Left ventricle myocardium superior (tissue), 1 donor: Measurements from ENCODE around the gene PDXK. TPM values are rescaled to one million over a fixed set of nuclear protein-coding genes. Genes with fewer than 3 reads are reported as not detected.

Experiments
- ATAC-seq: fragments of 200-7000 bp; cut with Tn5 transposase; one replicate; pipeline ENCODE4 v1.9.1; 2020; ENCODE audit warnings: mild to moderate bottlenecking, moderate library complexity
- DNase-seq: peaks from one replicate; pipeline ENCODE4 v3.0.0-alpha.2; 2020
- intact Hi-C: fragments of 100-400 bp; cut with micrococcal nuclease; formaldehyde crosslinking; loops from one replicate; pipeline ENCODE4 v1.11.0; 2022
- total RNA-seq: library from RNA; stranded (reverse); fragmentation: NEBNext Ultra II Directional; extraction: Animal tissue kit (Norgen Biotek cat#: 25700); gene quantifications from one replicate; pipeline ENCODE4 v1.2.1, GENCODE V29; 2021
- donor health status: DM: no; HTN: yes; CAD: no; lungs with severe emphysema.

Gene PDXK
- total RNA-seq, 1 donor from 2014 or later: 117 TPM

DNA sequence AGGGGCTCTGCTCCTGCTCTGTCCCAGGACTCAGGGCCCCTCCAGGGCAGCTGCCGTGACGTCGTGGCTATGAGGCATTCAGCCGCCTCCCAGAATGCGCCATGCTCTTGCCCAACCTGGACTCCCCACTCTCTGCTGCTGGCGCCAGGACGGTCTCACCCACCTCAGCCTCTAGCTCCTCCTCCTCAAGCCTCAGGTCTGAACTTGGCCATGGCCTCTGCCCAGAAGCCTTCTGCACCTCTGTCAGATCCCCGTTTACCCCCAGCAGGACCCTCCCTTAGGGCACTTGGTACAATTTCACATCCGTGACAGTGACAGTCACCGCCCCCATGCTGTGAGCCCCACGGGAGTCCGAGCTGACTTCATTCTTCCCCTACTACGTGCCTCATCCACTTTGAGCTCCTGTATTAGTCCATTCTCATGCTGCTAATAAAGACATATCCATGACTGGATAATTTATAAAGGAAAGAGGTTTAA is 52.3 kb downstream of the PDXK start:
- no peak for ATAC-seq
- DNase-seq: no peak
- intact Hi-C loops: no loop called here

DNA sequence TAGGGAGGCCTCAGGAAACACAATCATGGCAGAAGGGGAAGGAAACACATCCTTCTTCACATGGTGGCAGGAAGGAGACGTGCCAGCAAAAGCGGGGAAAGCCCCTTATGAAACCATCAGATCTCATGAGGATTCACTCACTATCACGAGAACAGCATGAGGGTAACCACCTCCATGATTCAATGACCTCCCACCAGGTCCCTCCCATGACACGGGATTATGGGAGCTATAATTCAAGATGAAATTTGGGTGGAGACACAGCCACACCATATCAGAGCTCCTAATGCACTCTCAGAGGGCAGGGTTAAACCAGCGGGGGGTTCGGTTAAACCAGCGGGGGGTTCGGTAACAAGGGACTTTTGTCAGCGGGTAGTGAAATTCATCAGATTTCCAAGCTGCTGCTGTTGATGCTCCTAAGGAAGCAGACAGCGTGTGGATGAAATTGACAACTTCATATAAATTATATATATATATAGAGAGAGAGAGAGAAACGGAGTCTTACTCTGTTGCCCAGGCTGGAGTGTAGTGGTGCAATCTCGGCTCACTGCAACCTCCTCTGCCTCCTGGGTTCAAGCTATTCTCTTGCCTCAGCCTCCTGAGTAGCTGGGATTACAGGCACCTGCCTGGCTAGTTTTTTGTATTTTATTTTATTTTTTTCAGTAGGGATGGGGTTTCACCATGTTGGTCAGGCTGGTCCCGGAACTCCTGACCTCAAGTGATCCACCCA is 52.9 kb downstream of the PDXK start:
- intact Hi-C loops: no loop called here
- ATAC-seq: no peak
- DNase-seq: no peak

DNA sequence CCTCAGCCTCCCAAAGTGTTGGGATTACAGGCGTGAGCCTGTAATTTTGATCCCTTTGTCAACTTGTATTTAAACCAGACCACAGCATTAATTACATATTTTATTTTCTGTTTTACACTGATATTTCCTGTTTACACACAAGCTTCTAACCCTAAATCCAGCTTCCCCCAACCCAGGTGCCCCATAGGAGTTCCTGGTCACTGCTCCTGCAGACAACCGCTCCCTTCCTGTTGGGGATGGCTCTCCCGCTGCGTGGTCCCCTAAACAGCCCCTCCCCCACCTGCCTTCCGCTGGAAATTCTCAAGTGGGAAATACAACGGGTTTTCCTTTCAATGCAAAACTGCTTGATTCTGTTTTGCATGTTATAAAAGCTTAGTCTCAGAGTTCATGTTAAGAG is 53.5 kb downstream of the PDXK start:
- no peak for ATAC-seq
- intact Hi-C loops: no loop called here
- DNase-seq: no peak

DNA sequence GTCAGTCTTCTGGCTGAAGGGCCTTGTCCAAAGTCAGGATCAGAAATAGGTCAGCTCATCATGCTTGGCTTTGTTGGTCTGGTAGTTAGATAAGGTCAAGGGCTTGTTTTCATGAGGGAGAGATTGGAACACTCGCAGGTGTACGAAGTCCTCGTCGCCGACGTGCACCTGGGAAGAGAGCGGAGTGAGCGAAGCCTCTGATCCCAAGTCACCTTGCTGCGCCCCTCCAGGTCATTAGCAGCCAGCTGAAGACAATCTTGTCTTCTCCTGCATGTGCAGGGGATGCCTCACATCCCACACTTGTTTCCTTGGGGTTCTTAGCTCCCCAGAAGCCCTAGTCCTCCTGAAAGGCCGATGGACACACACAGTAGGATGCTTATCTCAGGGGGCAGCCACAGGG is 55.2 kb downstream of the PDXK start:
- intact Hi-C loops: no loop called here
- DNase-seq: no peak

DNA sequence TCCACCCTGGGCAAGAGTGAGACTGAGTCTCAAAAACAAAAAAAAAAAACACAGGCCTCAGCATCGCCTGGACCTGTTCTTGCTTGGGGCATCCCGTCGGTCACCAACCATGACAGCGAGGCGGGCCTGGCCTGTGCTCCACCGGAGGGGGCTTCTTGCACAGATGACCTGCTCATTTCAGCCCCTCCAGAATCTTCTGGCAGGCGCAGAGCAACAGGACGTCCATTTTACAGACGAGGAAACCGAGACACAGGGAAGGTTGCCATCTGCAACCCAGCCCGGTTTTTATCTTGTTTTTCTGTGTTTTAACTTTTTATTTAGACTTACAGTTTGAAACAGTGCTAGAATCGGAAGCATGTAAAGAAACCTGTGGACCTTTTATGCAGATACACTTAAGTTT is 56.3 kb downstream of the PDXK start:
- no peak for ATAC-seq
- DNase-seq: no peak
- intact Hi-C loops: no loop called here

More for the DNA sequence above, 55.2 kb downstream of the PDXK start:
- ATAC-seq: no peak

DNA sequence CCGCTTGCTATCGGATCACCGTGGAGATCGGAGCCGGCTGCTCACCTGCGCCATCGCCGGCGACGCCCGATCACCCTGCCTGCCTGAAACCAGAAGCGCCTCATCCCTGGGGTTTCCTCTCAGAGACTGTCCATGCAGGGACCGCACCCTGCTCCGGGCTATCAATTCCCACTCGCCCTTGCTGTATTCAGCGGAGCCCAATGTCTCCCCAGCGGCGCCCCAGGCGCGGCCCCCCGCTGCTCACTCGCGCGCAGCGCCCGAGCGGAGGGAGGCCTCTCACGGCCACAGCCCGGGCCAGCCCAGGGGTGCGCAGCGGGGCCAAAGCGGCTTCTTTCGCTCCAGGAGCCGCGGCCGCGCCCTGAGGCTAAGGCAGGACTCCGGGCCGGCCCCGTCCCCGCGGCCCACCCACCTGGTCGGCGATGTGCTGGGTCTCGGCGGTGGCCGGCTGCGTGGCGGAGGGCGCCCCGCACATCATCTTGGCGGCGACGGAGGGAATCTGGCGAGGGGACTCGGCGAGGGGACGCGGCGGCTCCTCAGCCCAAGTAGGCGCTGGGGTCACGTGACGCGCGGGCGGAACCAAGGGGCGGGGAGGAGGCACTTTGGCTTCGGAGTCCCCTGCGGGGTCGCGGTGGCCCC is 57.0 kb downstream of the PDXK start, which contains the start of gene CSTB:
TSS of gene CSTB (minus strand) at position 514 of the 636 bp plus-strand sequence. CDS start at position 475, 39 bp downstream.
- DNase-seq: peak; percentile 92
- intact Hi-C loops: no loop called here

DNA sequence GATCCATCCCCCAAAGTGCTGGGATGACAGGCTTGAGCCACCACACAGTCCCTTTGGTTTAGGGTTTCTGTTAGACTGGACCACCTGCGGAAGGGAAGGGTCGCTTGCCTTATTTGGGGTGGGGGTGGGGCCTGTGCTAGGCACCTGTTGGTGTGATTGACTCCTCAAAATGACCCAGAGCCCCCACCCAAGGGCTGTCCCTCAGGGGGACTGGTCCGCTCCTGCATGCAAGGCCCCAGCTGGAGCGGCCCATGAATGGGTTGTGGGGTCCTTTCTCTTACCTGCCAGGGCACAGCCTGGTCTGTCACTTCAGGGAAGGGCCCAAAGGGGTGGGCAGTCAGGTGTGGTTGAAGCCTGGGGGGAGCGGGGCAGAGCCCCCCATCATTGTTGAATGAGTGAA is 59.0 kb downstream of the PDXK start:
- DNase-seq (no peak), ATAC-seq (no peak)
- intact Hi-C loops: no loop called here

More for the DNA sequence above, 57.0 kb downstream of the PDXK start, which contains the start of gene CSTB:
- peak; percentile 88 for ATAC-seq

DNA sequence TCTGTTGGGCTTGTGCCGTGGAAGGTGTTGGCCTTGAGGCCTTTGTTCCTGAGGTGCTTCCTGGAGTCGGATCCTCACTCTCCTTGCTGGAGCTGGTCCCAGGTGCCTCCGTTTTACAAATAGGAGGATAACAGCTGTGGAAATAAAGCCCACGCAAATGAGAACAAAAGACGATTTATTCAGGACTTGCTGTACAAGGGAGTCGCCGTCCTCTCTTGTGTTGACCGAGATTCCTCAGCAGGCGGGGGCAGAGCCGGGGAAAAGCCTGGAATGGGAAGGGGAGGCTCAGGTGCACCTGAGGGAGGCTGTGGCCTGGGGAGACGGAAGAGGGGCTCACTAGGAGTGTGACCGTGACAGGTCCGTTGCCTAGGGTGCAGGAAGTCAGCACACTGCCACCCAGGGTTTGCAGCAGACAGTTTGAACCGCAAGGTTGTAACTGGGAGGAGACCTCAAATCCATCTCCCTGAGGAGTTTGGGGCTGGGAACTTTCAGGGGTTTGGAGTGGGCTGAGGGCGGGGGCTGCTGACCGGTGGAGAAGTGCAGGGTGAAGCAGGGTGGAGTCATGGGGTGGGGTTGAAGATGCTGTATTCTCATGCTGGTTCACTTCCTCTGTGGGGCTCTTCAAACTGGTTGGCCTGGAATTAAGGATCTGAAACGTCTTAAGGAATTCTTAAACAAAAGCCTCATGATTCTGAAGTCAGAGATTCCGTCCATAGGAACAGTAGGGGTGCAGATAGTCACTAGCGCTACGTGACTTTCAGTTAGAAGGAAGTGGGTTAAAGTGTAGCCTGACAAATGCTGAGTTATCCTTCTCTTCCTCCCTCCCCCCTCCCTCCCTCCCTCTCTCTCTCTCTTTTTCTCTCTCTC is 59.8 kb downstream of the PDXK start:
- DNase-seq (no peak), ATAC-seq (no peak)
- intact Hi-C loops: no loop called here

DNA sequence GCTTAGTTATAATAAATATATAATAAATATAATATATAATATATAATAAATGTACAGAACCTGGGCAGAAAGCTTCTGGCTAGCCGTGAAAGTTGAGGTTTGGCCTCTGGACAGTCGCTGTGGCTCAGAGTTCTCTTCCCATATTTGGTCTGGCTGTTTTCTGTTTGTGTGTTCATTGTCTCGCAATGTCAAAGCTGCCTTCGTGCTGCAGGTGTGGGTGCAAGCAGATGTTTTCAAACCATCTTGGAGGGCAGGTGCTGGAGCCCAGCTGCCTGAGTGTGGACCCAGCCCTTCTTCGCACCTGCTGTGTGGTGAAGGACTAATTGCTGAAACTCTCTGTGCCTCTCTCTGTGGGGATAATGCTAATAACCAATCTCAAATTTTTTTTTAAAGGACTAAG is 60.7 kb downstream of the PDXK start:
- intact Hi-C loops: no loop called here
- ATAC-seq (no peak), DNase-seq (no peak)

DNA sequence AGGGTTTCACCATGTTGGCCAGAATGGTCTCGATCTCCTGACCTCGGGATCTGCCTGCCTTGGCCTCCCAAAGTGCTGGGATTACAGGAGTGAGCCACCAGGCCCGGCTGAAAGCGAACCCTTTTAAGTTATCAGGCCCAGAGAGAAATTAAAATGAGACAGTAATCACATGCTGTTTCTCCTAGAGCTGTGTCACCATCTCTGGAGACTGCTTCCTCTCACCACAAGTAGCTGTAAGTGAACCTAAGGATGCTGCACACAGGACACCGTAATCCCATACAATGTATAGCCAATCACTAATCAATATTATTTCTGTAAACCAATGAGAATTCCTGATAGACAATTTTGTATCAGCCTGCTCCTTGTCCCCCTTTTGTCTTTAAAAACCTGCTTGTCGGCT is 62.9 kb downstream of the PDXK start:
- intact Hi-C loops: no loop called here
- no peak for ATAC-seq
- DNase-seq: no peak

DNA sequence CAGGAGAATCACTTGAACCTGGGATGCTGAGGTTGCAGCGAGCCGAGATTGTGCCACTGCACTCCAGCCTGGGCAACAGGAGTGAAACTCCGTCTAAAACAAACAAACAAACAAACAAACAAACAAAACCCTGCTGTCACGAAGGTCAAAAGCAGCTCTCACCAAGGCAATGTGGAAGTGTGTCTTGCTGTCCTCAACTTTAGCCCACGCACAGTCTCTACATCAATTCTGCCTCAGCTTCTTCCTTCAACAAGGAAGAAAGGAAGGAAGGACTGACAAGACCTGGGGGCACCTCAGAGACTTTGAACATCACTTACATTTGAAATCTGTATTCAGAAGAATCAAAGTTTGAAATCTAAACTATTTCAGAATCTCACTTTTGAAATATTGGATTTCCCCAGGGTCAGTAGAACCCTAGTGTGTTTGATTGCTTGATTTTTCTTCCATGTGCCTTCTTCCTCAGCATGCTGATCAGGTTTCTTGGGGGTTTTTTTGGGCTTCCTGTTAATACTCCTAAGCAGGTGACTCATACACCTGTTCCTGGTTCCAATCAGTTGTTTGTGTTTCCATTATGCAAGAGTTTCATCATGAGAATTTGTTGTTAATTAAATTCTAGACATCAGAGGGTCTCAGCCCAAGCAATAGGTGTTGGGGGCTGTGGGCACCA is 63.6 kb downstream of the PDXK start:
- intact Hi-C loops: no loop called here
- ATAC-seq: no peak
- DNase-seq: no peak

DNA sequence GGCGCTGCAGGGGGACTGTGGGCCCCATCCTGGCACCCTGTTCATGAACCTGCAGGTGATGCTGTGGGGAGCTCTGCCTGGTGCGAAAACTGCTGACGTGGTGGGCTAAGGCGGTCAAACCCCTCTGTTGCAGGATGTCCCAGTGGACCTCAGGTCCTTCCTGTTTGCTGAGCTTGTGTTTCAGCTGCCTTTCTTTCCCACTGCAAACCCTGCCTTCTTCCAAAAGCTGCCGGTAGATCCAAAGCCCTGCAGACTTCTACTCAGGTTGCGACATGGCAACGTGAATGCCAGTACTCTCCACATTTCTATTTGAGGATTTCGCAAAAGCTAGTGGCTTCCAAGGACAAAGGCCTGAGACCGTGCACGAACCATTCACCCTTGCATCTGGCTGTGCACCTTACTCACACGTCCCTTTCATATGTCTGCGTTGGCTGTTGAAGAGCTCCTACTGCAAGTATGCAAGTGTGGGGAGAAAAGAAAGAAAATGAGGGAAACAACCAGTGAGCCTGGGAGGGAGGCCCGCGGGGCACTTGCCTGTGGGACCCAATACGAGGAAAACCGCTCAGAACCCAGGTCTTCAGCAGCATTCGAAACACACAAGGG is 64.3 kb downstream of the PDXK start:
- no peak for DNase-seq
- intact Hi-C loops: no loop called here
- ATAC-seq: no peak

DNA sequence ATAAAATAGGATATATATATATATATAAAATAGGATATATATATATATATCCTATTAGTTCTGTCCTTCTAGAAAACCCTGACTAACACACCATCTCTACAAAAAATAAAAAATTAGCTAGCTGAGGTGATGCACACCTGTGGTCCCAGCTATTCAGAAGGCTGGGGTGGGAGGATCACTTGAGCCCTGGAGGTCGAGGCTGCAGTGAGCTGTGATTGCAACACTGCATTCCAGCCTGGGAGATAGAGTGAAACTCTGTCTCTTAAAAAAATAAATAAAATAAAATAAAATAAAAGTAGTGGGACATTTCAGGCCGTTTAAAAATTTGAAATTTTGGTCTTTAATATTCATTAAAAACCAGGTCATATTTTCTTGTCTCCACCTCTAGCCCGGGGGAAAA is 66.2 kb downstream of the PDXK start:
- DNase-seq (no peak), ATAC-seq (no peak)
- intact Hi-C loops: no loop called here

DNA sequence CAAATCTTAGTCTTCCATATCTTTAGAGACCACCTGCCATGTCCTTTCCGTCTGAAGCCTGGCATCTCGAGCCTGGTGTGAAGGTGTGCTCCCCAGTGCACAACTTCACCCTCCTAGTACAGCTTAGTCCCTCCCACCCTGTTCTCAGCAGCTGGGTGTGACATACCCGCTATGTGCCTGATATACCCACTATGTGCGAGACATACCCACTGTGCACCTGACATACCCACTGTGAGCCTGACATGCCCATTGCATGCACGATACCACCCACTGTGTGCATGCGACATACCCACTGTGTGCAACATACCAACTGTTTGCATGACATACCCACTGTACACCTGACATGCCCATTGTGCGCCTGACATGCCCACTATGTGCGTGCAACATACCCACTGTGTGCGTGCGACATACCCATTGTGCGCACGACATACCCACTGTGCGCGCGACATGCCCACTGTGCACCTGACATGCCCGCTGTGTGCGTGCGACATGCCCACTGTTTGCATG is 67.4 kb downstream of the PDXK start:
- ATAC-seq (no peak), DNase-seq (no peak)
- intact Hi-C loops: no loop called here

DNA sequence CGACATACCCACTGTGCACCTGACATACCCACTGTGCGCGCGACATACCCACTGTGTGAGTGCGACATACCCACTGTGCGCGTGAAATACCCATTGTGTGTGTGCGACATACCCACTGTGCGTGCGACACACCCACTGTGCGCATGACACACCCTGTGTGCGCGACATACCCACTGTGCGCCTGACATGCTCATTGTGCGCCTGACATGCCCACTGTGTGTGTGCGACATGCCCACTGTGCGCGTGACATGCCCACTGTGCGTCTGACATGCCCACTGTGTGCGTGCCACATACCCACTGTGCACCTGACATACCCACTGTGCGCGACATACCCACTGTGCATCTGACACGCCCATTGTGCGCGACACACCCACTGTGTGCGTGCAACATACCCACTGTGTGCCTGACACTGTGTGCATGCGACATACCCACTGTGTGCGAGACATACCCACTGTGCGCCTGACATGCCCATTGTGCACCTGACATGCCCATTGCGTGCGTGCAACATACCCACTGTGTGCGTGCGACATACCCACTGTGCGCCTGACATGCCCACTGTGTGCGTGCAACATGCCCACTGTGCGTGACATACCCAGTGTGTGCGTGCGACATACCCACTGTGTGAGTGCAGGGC is 68.0 kb downstream of the PDXK start:
- no peak for DNase-seq
- no peak for ATAC-seq
- intact Hi-C loops: no loop called here

DNA sequence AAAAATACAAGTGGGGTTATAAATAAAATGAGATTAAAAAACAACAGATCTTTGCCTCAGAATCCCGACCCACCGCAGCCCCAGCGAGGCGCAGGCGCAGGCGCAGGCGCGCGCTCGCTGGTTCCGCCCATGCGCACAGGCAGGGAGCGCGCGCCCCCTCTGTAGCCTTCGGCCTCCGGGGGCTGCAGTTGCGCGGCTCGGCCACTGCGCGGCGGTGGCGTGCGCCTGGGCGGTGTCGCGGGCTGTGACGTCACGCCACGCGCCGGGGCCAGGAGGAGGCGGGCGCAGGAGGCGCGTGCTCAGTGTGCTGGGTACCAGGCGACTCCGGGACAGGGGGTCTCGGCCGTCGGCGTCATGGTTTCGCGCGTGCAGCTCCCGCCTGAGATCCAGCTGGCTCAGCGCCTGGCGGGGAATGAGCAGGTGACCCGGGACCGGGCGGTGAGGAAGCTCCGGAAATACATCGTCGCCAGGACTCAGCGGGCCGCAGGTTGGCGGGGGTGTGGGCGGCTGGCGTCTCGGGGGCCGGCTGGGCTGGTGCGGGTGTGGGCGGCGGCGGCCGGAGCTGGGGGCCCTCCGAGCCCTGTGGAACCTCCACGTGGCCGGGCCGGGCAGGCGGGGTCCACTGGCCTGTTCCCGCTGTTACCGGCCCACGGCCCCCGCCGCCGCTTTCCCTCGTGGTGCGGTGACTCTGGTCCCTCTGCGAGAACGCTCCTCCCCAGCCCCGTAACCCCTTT is 70.5 kb downstream of the PDXK start, which contains the start of gene RRP1:
TSS of gene RRP1 (plus strand) at position 302 of the 734 bp plus-strand sequence. CDS start at position 355, 53 bp downstream.
- ATAC-seq: peak; percentile 97

DNA sequence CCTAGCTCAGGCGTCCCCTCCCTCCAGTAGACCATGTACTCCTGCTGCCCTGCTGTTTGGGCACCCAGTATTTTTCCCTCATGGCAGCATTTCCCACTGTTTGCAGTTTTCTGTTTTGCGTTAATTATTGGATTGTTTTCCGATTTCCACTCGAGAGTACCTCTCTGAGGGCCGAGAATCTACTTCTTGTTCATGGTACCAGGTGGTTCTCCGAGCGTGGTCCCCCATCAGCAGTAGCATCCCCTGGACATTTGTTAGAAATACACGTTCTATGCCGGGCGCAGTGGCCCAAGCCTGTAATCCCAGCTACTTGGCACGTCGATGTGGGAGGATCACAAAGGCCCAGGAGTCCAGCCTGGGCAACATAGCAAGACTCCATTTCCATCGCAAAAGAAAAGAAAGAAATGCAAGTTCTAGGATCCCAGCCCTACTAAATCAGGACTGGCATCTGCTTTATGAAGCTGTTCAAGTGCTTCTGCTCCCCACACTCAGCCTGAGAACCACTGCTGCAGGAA is 71.1 kb downstream of the PDXK start:
- no peak for DNase-seq
- intact Hi-C loops: no loop called here
- no peak for ATAC-seq

More for the DNA sequence above, 70.5 kb downstream of the PDXK start, which contains the start of gene RRP1:
- intact Hi-C loops: no loop called here
- DNase-seq: peak; percentile 97
